NCI-H2227 (cell line): ENCODE data around the gene MROH2A.

Experiments used
- DNase-seq: peaks from one replicate; lab custom pipeline; 2025; ENCODE audit not compliant: unreplicated experiment; lab: John Stamatoyannopoulos, UW

Gene MROH2A

DNA sequence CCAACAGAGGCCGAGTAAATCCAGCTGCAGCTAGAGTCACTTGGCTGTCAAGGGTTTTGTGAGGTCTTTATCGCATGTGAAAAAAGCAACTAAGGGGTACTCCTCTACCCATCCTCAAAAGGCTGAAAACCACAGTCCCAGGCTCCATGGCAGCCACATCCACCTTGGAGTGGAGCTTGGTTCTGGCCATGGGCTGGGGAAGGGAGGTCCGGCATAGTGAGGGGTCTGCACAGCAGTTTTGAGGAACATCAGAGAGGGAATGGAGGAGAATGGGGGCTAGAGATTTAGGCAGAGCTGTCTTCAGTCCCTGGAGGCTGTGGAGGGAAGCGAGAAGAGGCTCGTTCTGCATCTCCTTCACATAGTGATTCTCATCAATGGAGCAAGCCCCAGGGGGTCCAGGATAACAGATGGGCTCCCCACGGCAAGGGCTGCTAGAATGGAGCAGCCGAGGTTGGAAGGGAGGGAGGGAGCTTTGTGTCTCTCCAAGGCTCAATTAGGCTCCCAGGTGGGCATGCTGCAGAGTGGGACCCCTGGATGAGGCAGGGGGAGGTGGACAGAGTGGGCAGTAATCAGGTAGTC, 21.0 kb downstream of the MROH2A start:
- no peak for DNase-seq

DNA sequence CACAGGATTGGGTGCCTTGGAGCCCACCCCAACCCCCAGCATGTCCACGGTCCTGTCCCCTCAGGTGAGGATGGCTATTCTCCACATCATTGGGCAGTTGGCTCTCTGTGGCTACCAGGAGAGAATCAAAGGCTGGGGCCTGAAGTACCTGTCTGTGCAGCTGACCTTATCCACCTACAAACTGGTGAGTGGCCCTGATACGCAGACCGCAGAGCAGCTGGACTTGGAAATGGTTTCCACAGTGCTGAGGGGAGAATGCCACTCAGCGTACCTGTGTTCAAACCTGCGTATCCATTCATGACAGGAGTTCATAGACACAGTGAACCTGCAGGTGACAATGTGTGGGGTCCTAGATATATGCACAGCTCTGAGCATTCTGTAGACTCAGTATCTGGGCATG, 21.6 kb downstream of the MROH2A start:
- no peak for DNase-seq

DNA sequence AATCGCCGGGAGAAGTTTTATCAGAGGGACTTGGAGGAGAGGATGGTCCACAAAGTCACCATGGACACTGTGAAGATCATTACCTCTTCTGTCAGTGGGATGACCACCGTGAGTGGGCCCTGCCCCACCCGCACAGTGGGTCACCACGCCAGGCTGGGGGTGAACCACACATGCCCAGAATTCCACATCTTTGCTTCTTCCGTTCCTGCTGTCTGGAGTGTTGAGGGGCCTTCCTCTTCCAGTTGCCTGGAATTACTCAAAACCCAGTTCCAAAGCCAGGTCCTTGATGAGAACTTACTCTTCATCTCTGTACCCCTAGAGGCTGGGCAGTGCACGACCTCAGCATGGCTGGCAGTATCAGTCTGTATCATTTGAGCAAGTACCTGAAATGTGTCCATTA, 22.1 kb downstream of the MROH2A start:
- DNase-seq = no peak

DNA sequence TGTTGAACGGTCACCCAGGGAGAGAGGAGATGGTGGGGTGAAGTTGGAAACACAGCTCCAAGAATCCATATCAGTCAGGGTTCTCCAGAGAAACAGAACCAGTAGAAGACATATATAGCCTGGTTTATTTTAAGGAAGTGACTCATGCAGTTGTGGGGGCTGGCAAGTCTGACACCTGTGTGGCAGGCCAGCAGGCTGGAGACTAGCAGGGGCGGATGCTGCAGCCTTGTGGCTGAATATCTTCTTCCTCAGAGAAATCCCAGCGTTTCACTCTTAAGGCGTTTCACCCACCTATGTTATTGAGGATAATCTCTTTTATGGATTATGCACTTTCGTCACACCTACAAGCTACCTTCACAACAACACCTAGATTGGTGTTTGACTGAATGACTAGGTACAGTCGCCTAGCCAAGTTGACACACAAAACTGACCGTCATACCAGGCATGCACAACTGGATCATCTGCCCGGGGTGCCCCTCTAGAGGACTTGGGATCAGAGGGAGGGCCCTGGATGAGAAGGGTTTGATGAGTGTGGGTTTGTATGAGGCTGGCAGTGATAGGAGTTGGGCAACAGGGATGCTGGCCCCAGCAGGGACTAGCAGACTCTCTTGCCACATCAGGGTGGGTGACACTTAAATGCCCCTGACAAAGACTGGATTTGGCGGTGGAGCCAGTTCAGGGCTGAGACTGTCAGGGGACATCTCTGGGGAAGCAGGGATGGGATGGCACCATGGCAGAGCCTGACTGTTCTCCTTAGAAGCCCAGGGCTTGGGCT, 23.4 kb downstream of the MROH2A start:
- no peak for DNase-seq

DNA sequence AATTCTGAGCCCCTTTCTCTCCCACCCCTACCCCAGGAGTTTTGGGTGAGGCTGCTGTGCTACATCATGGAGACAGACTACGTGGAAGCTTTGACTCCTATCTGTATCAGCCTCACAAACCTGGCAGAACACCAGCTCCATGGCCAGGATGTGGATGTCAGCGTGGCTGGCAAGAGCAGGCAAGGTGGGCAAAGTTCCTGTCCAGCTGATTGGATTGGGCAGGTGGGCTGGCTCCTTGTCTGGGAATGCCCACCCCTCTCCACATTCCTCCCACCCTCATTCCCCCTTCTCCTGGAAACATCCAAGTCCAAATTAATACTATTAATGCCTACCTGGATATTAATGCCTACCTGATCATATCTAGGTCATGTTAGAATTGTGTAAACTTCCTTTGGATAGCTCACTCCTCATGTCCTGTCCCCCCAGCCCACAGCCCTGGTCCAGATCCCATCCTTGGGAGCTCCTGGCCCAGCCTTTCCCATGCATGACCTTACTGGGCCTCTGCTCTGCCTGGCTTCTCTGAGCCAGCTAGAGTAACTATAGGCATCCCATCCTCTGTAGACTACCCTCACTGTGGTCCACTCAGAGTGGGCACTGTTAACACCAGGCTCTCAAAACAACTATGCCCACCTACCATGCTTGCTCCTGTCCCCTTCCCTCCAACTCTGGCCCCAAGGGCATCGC, 24.1 kb downstream of the MROH2A start:
- no peak for DNase-seq

DNA sequence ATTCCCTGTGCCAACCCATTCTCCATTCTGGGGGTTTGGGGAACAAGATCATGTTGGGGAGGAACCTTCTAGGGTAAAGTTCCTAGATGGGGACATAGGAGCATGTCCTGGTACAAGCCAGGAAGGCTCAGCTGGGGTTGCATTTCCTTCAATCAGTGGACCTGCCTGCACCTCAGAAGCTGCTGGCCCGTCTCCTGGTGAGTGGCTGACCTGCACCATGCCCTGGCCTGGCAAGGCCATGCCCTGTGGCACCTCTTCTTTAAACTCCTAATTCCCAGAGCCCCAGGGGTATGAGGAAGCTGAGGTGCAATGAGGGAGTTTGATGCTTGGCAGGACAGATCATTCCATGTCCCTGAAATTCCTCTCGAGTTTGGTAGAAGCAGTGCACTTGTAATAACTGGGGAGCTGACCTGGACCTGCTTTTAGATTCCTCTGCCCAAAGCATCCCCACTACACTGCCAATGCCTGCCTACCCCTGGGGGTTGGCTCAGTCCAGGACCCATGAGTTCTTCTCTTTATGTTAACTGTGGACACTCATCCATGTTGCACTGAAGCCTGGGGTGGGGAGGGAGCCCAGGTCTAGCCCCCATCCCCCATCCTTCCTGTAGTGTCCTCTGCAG, 25.3 kb downstream of the MROH2A start:
- DNase-seq = no peak

DNA sequence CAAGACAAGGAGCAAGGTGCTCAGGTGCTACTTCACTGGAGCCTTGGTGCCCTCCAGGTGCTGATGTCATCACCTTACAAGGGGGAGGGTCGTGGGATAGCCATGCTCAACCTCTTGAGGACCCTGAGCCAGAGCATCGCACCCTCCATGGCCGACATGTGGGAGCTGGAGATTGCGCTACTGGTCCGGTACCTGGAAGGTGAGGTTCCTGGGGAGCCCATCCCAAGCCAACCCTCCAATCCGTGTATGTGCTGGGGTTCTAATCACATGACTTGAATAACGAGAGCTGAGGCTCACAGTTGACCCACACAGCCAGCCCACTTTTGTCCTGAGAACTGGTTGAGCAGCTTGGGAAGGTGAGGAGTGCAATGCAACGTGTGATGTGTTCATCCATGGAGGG, 25.9 kb downstream of the MROH2A start:
- DNase-seq = no peak

DNA sequence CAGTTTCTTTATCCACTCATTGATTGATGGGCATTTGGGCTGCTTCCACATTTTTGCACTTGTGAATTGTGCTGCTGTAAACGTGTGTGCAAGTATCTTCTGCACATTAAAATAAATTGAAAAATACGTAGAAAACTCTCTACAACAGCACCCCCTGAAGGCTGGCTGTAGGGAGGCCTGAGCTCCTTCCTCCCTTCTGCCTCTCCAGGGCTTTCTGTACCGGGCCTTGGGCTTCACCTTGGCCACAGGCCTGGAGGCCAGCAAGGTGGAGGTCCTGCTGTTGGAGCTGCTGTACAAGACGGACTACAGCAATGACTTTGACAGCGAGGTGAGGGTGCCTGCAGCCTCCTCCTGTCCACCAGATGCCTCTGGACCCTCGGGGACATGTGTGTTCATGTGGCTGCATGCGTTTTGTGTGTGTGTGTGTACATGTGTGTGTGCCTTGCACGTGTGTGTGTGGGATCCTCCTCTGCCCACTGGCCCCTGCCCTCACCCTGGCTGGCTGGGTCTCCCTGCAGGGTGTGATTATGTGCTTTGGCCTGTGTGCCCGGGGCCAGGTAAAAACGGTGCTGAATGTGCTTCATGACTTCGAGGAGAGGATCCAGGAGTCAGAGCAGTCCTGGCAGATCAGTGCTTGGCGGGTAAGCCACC, 29.2 kb downstream of the MROH2A start:
- no peak for DNase-seq

DNA sequence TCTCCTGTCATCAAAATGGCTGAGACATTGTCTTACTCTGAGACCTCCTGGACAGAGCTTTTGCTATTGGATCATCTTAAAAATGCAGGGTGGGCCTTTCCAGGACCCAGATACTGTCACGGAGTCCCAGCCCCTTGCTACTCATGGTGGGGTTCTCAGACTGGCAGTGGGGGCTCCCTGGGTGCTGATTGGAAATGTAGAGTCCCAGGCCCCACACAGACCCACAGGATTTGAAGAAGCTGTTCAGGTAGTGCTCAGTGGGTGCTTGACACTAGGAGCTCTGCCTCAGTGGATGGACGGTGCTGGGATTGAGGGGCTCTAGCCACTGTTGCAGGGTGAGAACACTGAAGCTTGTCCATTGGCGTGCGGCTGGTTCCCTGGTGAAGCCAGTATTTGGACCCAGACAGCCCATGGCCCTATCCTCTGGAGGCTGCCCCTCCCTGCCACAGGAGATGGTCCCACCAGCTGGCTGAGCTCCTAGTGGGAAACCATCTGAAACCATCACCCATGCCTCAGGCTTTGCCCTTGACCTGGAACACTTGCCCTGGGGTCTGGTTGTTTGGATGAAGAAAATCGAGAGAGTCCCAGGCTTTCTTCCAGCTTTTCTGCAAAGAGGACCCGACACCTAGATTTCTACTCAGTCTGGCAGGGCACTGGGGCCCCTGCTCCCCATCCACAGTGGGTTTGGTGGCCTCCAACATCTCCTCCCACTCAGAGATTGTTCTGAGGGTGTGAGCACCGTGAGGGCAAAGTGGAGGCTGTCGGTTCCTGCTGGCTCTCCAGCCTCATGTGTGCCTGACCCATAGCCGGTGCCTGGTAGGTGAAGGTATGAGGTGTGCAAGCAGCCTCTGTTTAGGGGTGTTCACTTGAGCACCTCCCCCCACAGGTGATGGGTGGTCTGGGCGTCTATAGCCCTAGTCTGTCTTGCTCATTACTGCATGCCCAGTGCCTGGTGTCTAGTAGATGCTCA, 30.1 kb downstream of the MROH2A start:
- no peak for DNase-seq

DNA sequence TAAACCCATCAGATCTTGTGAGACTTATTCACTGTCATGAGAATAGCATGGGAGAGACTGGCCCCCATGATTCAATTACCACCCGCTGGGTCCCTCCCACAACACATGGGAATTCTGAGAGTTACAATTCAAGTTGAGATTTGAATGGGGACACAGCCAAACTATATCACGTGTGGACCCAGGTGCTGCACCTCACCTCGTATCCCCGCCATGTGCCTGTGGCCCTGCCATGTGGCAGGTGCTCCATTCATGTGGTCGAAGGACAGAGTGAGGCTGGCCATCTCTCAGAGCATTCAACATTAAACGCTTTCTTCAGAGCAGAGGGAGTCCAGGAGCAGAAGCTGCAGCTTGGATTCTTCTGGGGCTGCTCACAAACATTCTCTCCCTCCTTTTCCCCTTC, 32.3 kb downstream of the MROH2A start:
- DNase-seq = no peak

DNA sequence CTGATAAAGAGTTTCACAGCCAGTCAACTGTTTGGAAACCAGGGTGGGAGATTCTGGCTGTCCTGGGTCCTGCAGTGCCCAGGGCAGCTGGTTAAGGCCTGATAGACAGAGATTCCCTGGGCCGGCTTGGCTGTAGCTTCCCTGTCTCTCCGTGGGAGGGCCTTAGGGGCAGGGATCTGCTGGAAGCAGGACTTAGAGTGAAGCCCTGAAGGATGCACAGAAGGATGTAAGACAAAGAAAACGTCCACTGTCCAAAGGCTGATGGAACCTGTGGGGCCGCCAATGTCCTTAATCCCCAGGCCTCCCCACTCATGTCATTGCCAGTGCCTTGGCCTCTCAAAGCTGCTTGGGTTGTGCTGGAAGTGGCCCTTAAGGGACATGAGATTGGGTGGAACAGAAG, 33.0 kb downstream of the MROH2A start:
- no peak for DNase-seq

DNA sequence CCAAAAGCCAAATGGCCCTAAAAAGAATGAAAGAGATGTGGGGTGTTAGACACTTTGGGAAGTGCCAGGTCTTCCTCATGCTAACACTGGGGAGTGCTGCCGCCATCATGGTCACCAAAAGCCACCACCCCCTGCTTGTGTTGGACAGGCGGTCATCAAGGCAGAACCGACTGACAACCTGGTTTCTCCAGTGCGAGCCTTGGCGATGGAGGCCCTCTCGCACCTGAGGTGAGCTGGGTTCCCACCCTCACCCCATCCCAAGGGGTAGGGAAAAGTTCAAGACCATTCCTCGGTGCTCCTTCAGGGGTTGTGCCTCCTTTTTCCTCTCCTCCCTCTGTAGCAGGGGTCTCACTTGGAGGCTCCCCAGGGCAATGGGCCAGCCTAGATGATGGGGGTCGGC, 33.6 kb downstream of the MROH2A start:
- DNase-seq = no peak

DNA sequence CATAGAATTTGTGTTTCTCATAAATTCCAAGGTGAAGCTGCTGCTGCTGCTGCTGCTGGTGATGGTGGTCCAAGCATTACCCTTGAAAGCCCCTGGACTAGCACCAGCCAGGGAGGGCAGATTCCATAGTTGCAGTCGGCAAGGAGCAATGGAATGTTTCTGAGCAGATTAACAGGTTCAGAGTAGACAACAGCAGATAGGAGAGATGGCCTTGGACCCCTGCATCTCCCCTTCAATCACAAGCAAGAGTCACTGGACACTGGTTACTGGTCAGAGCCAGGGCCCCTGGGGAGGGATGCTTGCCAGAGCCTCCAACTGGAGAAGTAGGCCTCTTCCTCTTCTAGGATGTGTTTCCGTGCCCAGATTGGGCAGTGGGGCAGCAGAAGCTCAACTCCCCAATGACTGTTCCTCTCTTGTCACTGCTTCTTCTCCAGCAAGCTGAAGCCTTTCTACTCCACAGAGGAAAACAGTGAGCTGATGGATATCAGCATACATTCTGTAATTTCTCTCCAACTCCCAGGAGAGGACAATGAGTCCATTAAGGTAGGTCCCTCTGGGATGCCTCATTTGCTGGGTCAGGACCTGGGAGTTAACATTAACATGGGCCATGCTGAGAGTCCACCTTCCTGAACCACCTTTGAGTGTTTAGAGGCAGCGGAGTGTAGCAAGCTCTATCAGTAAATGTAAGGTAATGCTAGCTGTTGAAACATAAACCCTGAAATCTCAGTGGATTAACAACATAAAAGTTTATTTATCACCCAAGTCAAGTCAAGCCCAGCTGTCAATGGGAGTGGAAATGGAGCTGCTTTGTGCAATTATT, 35.3 kb downstream of the MROH2A start:
- no peak for DNase-seq

DNA sequence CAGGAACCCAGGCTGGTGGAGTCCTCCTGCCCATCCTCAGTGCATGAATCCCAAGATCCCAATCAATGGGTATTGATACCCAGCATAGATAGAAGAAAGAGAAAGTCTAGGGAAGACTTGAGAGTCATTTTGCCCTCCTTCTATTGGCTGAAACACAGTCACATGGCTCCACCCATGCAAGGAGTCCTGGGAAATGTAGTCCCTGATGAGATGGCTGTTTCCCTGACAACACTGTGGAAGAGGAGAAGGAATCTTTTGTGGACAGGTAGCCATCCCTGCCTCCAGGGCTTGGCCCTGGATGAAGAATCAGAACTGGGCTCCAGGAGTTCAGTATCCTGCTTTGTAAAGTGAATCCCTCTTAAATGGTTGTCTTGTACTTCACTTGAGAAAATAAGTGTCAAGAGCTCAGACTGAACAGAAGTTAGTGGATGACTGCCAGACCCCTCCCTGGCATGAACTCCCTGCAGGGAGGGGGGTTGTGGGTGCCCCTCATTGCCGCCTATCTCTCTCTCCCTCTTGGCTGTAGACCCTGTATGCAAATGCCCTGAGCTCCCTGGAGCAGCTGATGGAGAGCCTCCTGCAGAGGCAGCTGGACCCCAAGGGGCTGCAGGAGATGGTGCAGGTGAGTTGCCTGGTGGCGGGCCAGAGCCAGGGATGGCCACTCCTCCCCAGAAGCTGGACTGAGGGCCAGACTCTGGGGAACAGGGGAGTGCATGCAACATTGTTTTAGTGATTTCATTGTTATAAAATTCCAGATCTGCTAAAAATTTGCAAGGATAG, 36.1 kb downstream of the MROH2A start:
- no peak for DNase-seq

DNA sequence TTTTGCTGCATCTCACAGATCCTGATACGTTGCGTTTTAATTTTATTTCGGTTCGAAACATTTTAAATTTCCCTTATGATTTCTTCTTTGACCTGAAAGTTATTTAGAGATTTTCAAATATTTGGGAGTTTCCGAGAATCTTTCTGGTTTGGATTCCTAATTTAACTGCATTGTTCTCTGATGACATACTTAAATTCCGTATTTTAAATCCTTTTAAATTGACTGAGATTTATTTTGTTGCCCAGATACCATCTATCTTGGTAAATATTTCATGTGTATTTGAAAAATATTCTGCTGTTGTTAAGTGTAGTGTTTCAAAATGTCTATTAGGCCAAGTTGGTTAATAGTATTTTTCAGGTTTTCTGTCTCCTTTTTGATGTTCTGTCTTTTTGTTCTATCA, 37.7 kb downstream of the MROH2A start:
- DNase-seq = no peak

DNA sequence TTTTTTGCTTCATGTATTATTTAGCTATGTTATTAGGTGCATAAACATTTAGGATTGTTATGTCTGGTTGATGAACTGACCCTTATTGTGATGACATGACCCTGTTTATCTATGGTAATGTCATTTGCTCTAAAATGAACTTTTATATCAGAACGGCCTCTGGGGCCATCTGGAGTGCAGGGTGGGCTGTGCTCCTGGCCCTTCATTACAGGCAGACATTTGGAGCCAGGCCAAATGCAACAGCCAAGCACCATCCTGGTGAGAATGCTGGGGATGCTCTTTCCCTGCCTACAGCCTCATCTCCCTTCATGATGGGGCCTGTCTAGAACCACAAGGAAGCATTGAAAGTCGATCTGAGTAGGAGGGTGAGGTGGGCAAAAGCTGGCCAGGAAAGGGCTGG, 38.2 kb downstream of the MROH2A start:
- no peak for DNase-seq

DNA sequence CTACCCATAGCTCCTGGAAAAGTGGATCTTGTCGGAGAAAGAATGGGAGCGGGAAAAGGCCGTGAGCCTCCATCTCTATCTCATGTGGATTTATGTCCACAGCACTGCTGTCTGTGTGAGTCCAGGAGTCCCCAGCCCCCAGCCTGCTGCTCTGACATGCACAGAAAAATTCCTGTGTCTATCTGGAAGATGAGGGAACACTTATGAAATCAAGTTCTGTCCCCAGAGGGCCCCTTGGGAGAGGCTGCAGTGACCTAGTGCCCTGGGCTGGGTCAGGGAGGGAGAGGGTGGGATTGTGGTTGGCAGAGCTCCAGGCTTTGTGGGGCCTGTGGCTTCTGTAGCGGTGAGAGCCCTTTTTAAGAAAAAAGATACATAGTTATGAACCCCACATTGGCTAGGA, 38.6 kb downstream of the MROH2A start:
- no peak for DNase-seq

DNA sequence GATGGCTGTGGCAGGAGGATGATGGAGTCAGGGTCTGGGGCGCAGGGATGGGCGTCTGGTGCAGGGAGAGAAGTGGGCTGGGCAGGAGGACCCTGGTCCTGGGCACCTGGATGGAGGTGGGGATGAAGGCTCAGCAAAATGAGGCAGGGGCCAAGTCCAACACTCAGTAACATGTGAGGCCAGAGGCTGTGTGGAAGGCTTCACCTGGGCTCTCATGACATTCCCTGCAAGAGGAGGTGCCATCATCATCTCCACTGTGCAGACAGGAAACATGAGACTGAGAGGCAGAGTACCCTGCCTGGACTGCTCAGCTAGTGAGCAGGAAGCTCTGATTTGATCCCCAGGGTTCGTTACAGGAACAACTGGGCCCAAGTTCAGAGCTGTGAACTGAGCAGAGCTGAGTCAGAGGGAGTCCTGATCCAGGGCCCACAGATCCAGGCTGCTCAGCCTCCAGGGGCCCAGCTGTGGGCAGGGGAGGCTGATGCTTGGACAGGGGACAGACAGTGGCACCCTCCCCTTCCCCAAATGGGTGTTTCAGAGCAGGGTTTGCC, 39.3 kb downstream of the MROH2A start:
- no peak for DNase-seq
